ENCODE measurements around the gene BID.
A peak's percentile ranks its signal among the peaks of the same experiment; 100 is the strongest.

BID gene

GRCh38 chr22:17754233-17754925 is 19.9 kb downstream of the BID start:
- H3K9ac ChIP-seq (ENCODE audit: low read length) = no peak overlapping the region
- DNase-seq = peak; percentile 52
- no peak overlapping the region for H3K4ac ChIP-seq (ENCODE audit: low read depth, low read length)
- no peak overlapping the region for H3K23ac ChIP-seq (ENCODE audit: low read length)
- H2AK5ac ChIP-seq (ENCODE audit: low read length) = no peak overlapping the region
- H2BK5ac ChIP-seq (ENCODE audit: low read length) = no peak overlapping the region
- H3K36me3 ChIP-seq (ENCODE audit: control insufficient read depth, insufficient read depth, low read length) = no peaks in the 10 kb centered on the region
- H4K5ac ChIP-seq (ENCODE audit: low read length) = no peak overlapping the region
- H3K4me2 ChIP-seq (ENCODE audit: low read length) = no peak overlapping the region
- H4K8ac ChIP-seq (ENCODE audit: low read depth, low read length) = no peak overlapping the region
- H3K79me1 ChIP-seq (ENCODE audit: low read length) = peaks cover 3% of the 10 kb centered on the region
- no peak overlapping the region for H3K4me3 ChIP-seq (ENCODE audit: low read length)
- H3K79me2 ChIP-seq (ENCODE audit: control insufficient read depth, insufficient read depth, low read length) = peaks cover 4% of the 10 kb centered on the region
- no peak overlapping the region for H3K56ac ChIP-seq (ENCODE audit: low read length)
- no peaks in the 10 kb centered on the region for H3K4me1 ChIP-seq (ENCODE audit: control insufficient read depth, low read depth, low read length)
- H3K18ac ChIP-seq (ENCODE audit: low read length) = no peak overlapping the region
- H3K27me3 ChIP-seq (ENCODE audit: insufficient read depth, low read length, poor library complexity) = no peaks in the 10 kb centered on the region
- no peak overlapping the region for H2BK120ac ChIP-seq (ENCODE audit: low read depth, low read length)
- H3K27ac ChIP-seq (ENCODE audit: low read depth, low read length) = no peak overlapping the region
- WGBS (ENCODE audit: extremely low coverage, insufficient coverage, low lambda C conversion rate) = no CpG with 5 or more reads among the region's 14 CpGs
- no peak overlapping the region for H2BK15ac ChIP-seq (replicated peaks; ENCODE audit: low read depth)

- Histone ChIP-seq H3K79me1 (ENCODE audit: low read length) (peaks cover 2% of the 10 kb centered on the region), H2BK120ac (ENCODE audit: low read depth, low read length) (no peak overlapping the region), H2AK5ac (ENCODE audit: low read length) (no peak overlapping the region), H3K27me3 (ENCODE audit: insufficient read depth, low read length, poor library complexity) (no peaks in the 10 kb centered on the region), H3K27ac (ENCODE audit: low read depth, low read length) (no peak overlapping the region), H3K4ac (ENCODE audit: low read depth, low read length) (no peak overlapping the region), H3K36me3 (ENCODE audit: control insufficient read depth, insufficient read depth, low read length) (no peaks in the 10 kb centered on the region), H3K79me2 (ENCODE audit: control insufficient read depth, insufficient read depth, low read length) (peaks cover 2% of the 10 kb centered on the region), H3K18ac (ENCODE audit: low read length) (no peak overlapping the region), H3K4me1 (ENCODE audit: control insufficient read depth, low read depth, low read length) (no peaks in the 10 kb centered on the region), H3K4me2 (ENCODE audit: low read length) (no peak overlapping the region), H3K9ac (ENCODE audit: low read length) (no peak overlapping the region), H2BK5ac (ENCODE audit: low read length) (no peak overlapping the region), H4K5ac (ENCODE audit: low read length) (no peak overlapping the region), H3K56ac (ENCODE audit: low read length) (no peak overlapping the region), H4K8ac (ENCODE audit: low read depth, low read length) (no peak overlapping the region), H3K4me3 (ENCODE audit: low read length) (no peak overlapping the region), H3K23ac (ENCODE audit: low read length) (no peak overlapping the region), H2BK15ac (replicated peaks; ENCODE audit: low read depth) (no peak overlapping the region)
- DNase-seq = no peak
- no CpG with 5 or more reads among the region's 13 CpGs for WGBS (ENCODE audit: extremely low coverage, insufficient coverage, low lambda C conversion rate)
Measured at GRCh38 chr22:17753401-17753989, 20.8 kb downstream of the BID start.

- Histone ChIP-seq H3K9ac (ENCODE audit: low read length) (no peak overlapping the region), H3K4ac (ENCODE audit: low read depth, low read length) (no peak overlapping the region), H3K36me3 (ENCODE audit: control insufficient read depth, insufficient read depth, low read length) (no peaks in the 10 kb centered on the region), H3K27me3 (ENCODE audit: insufficient read depth, low read length, poor library complexity) (no peaks in the 10 kb centered on the region), H3K4me2 (ENCODE audit: low read length) (no peak overlapping the region), H3K79me1 (ENCODE audit: low read length) (no peaks in the 10 kb centered on the region), H3K23ac (ENCODE audit: low read length) (no peak overlapping the region), H2BK15ac (replicated peaks; ENCODE audit: low read depth) (no peak overlapping the region), H3K18ac (ENCODE audit: low read length) (no peak overlapping the region), H3K4me1 (ENCODE audit: control insufficient read depth, low read depth, low read length) (no peaks in the 10 kb centered on the region), H2BK120ac (ENCODE audit: low read depth, low read length) (no peak overlapping the region), H3K56ac (ENCODE audit: low read length) (no peak overlapping the region), H3K4me3 (ENCODE audit: low read length) (no peak overlapping the region), H4K5ac (ENCODE audit: low read length) (no peak overlapping the region), H2BK5ac (ENCODE audit: low read length) (no peak overlapping the region), H2AK5ac (ENCODE audit: low read length) (no peak overlapping the region), H3K27ac (ENCODE audit: low read depth, low read length) (no peak overlapping the region), H4K8ac (ENCODE audit: low read depth, low read length) (no peak overlapping the region), H3K79me2 (ENCODE audit: control insufficient read depth, insufficient read depth, low read length) (no peaks in the 10 kb centered on the region)
- WGBS (ENCODE audit: extremely low coverage, insufficient coverage, low lambda C conversion rate) = no CpG with 5 or more reads among the region's 6 CpGs
- DNase-seq = no peak
Measured at GRCh38 chr22:17751596-17751995, 22.7 kb downstream of the BID start.

GRCh38 chr22:17749605-17750395 is 24.5 kb downstream of the BID start:
- WGBS (ENCODE audit: extremely low coverage, insufficient coverage, low lambda C conversion rate) = no CpG with 5 or more reads among the region's 35 CpGs
- DNase-seq = no peak
- Histone ChIP-seq H2AK5ac (ENCODE audit: low read length) (no peak overlapping the region), H4K8ac (ENCODE audit: low read depth, low read length) (no peak overlapping the region), H3K36me3 (ENCODE audit: control insufficient read depth, insufficient read depth, low read length) (no peaks in the 10 kb centered on the region), H3K56ac (ENCODE audit: low read length) (no peak overlapping the region), H2BK120ac (ENCODE audit: low read depth, low read length) (no peak overlapping the region), H3K27ac (ENCODE audit: low read depth, low read length) (no peak overlapping the region), H3K79me1 (ENCODE audit: low read length) (no peaks in the 10 kb centered on the region), H3K4ac (ENCODE audit: low read depth, low read length) (no peak overlapping the region), H2BK5ac (ENCODE audit: low read length) (no peak overlapping the region), H3K18ac (ENCODE audit: low read length) (no peak overlapping the region), H3K27me3 (ENCODE audit: insufficient read depth, low read length, poor library complexity) (no peaks in the 10 kb centered on the region), H3K23ac (ENCODE audit: low read length) (no peak overlapping the region), H3K4me3 (ENCODE audit: low read length) (no peak overlapping the region), H3K9ac (ENCODE audit: low read length) (no peak overlapping the region), H4K5ac (ENCODE audit: low read length) (no peak overlapping the region), H3K4me2 (ENCODE audit: low read length) (no peak overlapping the region), H3K79me2 (ENCODE audit: control insufficient read depth, insufficient read depth, low read length) (no peaks in the 10 kb centered on the region), H3K4me1 (ENCODE audit: control insufficient read depth, low read depth, low read length) (no peaks in the 10 kb centered on the region), H2BK15ac (replicated peaks; ENCODE audit: low read depth) (no peak overlapping the region)

- no peak overlapping the region for H3K4ac ChIP-seq (ENCODE audit: low read depth, low read length)
- no peak overlapping the region for H2BK15ac ChIP-seq (replicated peaks; ENCODE audit: low read depth)
- H3K23ac ChIP-seq (ENCODE audit: low read length) = no peak overlapping the region
- no peak overlapping the region for H2BK5ac ChIP-seq (ENCODE audit: low read length)
- no peaks in the 10 kb centered on the region for H3K4me1 ChIP-seq (ENCODE audit: control insufficient read depth, low read depth, low read length)
- no peak overlapping the region for H3K4me3 ChIP-seq (ENCODE audit: low read length)
- no peak overlapping the region for H3K9ac ChIP-seq (ENCODE audit: low read length)
- no peak overlapping the region for H3K4me2 ChIP-seq (ENCODE audit: low read length)
- H3K27ac ChIP-seq (ENCODE audit: low read depth, low read length) = no peak overlapping the region
- no peak overlapping the region for H2AK5ac ChIP-seq (ENCODE audit: low read length)
- H3K18ac ChIP-seq (ENCODE audit: low read length) = no peak overlapping the region
- WGBS (ENCODE audit: extremely low coverage, insufficient coverage, low lambda C conversion rate) = no CpG with 5 or more reads among the region's 40 CpGs
- no peaks in the 10 kb centered on the region for H3K27me3 ChIP-seq (ENCODE audit: insufficient read depth, low read length, poor library complexity)
- H4K8ac ChIP-seq (ENCODE audit: low read depth, low read length) = no peak overlapping the region
- no peak overlapping the region for H2BK120ac ChIP-seq (ENCODE audit: low read depth, low read length)
- H3K79me1 ChIP-seq (ENCODE audit: low read length) = no peaks in the 10 kb centered on the region
- H3K36me3 ChIP-seq (ENCODE audit: control insufficient read depth, insufficient read depth, low read length) = no peaks in the 10 kb centered on the region
- no peaks in the 10 kb centered on the region for H3K79me2 ChIP-seq (ENCODE audit: control insufficient read depth, insufficient read depth, low read length)
- no peak overlapping the region for H3K56ac ChIP-seq (ENCODE audit: low read length)
- H4K5ac ChIP-seq (ENCODE audit: low read length) = no peak overlapping the region
- DNase-seq = peak; percentile 84
Measured at GRCh38 chr22:17748555-17749353, 25.5 kb downstream of the BID start.
